Caki2 (cell line): ENCODE data around the gene ABHD12. TPM values are rescaled to one million over a fixed set of nuclear protein-coding genes. Genes with fewer than 3 reads are reported as not detected.
A peak's percentile ranks its signal among the peaks of the same experiment; 100 is the strongest.

ENCODE experiments used
- DNase-seq: peaks from one replicate; pipeline ENCODE4 v3.0.0-alpha.2; 2015; ENCODE audit warnings: low read depth
- in situ Hi-C: cut with HindIII; loops from 2 replicates; pipeline ENCODE4 v1.10.0; 2016; ENCODE audit warnings: low sequenced_read_pairs, low pct_unique_long_range_greater_than_20kb, mixed read lengths
- total RNA-seq: library from RNA; depleted of rRNA; stranded (reverse); fragments of >200 nt; shearing (Covaris generic); gene quantifications from 2 replicates; pipeline ENCODE4 v1.2.3, GENCODE V29; 2014; ENCODE audit warnings: low replicate concordance; rRNA removed

The ABHD12 gene
- total RNA-seq, 1 experiment from 2014 or later, result 29.7 TPM

DNA sequence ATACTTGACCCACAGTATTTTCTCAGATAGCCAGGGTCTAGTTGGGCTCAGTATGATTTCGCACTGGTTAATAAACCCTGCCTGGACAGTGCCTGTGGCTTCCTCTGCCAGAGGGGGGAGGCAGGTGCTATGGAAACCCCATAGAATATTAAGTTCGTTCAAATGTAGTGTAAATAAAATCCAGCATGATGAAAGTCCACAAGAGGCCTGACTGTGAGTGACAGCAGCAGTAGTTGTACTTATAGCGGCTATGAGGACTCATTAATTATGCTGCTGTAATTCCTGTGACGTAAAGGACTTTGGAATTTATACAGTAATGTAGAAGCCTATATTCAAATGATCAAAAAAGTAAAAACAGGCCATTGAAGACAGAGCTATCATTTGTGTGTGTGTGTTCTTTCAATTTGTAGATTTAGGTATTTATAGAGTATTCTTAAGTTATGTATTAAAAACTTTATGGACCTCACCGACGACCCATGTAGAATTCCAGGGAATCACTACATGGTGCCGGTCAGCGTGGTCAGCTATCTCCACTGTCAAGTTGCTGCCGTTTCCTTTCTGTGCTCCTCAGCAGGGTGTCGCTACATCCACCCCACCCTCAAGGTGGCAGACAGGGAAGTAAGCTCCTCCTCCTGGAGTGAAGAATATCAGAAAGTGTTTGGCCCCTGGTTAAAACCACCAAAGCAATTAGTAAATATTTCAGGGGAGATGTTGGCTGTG, 132.7 kb downstream of the ABHD12 start:
- no peak for DNase-seq
- in situ Hi-C loops, result no loop called here

DNA sequence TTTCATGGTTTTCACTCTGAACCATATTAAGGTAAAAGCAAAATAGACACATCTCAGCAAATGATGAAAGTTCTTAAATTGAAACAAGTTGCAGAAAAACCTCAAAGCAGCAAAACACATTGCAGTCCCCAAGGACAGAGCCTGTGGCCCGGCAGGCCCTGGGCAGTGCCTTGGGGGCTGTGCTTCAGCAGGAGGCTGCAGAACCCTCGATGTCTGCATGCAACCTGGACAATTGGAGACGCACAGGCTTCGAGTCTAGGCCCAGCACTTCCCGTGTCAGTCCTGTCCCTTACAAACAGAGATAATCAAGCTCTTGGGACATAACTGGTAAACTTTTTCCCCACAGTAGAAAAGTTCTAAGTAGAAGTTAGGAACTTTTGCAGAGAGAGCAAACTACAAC, 133.5 kb downstream of the ABHD12 start:
- in situ Hi-C loops, result no loop called here
- DNase-seq, result no peak

GRCh38 chr20:25256226-25256859, 134.3 kb downstream of the ABHD12 start:
- in situ Hi-C loops, result no loop called here

GRCh38 chr20:25254986-25255680, 135.5 kb downstream of the ABHD12 start:
- in situ Hi-C loops, result no loop called here
- peak; percentile 68 for DNase-seq

More at GRCh38 chr20:25256226-25256859, 134.3 kb downstream of the ABHD12 start:
- no peak for DNase-seq

DNA sequence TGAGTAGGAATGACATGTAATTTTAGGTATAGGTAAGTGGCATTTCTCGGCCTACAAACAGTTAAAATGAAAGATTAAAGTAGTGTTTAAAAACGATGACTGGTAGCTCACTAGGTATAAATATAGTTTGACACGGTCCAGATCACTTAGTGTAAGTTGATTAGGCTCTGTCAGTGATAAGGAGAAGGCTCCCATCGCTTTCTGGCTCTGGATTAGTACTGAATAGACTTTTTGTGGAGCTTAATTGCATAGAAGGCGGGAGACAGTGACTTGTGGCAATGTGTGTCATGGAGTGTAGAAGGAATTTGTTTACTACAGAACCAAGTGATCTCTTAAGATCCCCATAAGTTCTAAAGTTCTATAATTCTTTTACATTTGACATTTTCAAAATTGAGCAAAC, 136.1 kb downstream of the ABHD12 start:
- in situ Hi-C loops, result no loop called here
- DNase-seq, result peak; percentile 32

GRCh38 chr20:25253606-25254275, 136.9 kb downstream of the ABHD12 start:
- in situ Hi-C loops, result no loop called here
- peak; percentile 88 for DNase-seq

GRCh38 chr20:25252686-25253421, 137.8 kb downstream of the ABHD12 start:
- in situ Hi-C loops, result no loop called here
- DNase-seq, result peak; percentile 48

GRCh38 chr20:25252230-25252651, 138.4 kb downstream of the ABHD12 start:
- DNase-seq, result peak; percentile 71
- in situ Hi-C loops, result no loop called here

DNA sequence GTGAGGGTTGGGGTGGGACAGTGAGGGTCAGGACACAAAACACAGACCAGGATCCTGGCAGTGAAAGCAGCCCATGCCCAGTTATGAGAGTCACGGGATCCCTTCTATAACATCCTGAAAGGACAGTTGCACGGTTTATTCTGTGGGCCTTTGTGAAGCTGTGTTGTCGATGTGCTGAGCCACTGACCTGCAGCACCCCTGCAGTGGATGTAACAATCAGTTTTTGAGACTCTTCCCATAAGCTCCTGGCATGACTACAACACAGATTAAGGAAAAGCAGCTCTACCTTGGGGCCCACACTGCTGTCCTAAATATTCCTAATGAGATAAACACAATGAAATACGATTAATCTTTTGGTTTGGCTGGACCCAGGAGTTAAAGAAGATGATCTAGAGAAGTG, 139.1 kb downstream of the ABHD12 start:
- no peak for DNase-seq
- in situ Hi-C loops, result no loop called here

- DNase-seq, result no peak
- in situ Hi-C loops, result no loop called here
Observed at GRCh38 chr20:25251019-25251418, 139.6 kb downstream of the ABHD12 start.

GRCh38 chr20:25250508-25250907, 140.1 kb downstream of the ABHD12 start:
- in situ Hi-C loops, result no loop called here
- DNase-seq, result no peak

Other genes with a start within 250 kb of the ABHD12 start
- gene ENTPD6, start 195.1 kb downstream of the ABHD12 start, total RNA-seq, result 88.4 and 122 TPM in 2 replicates
- 288 and 323 TPM in 2 replicates for gene PYGB, start 142.8 kb downstream of the ABHD12 start, total RNA-seq
- 14.9 and 17.1 TPM in 2 replicates for gene GINS1, start 16.8 kb upstream of the ABHD12 start, total RNA-seq
- gene NINL, start 194.7 kb upstream of the ABHD12 start, total RNA-seq, result 9.2 and 12.9 TPM in 2 replicates
- 2.7 and 4.3 TPM in 2 replicates for gene NANP, start 233.2 kb upstream of the ABHD12 start, total RNA-seq